OCI-M2 (cell line): ENCODE results near the gene NOS3.

Experiments
- DNase-seq: peaks from one replicate; lab custom pipeline; 2025; ENCODE audit not compliant: unreplicated experiment; lab: John Stamatoyannopoulos, UW

Gene NOS3

GRCh38 chr7:150952331-150953050 is 38.3 kb upstream of the NOS3 start:
- DNase-seq = no peak

- DNase-seq = no peak
Observed at GRCh38 chr7:150953061-150953997, 37.5 kb upstream of the NOS3 start.

GRCh38 chr7:150954201-150954985 is 36.4 kb upstream of the NOS3 start:
- no peak for DNase-seq

- DNase-seq = no peak
Observed at GRCh38 chr7:150954986-150955518, 35.8 kb upstream of the NOS3 start.

GRCh38 chr7:150955519-150956394 is 35.1 kb upstream of the NOS3 start:
- peak; percentile 87 for DNase-seq

GRCh38 chr7:150956395-150957132 is 34.3 kb upstream of the NOS3 start:
- DNase-seq = no peak

- DNase-seq = no peak
Observed at GRCh38 chr7:150957133-150958020, 33.4 kb upstream of the NOS3 start.

- no peak for DNase-seq
Observed at GRCh38 chr7:150958062-150958552, 32.7 kb upstream of the NOS3 start.

GRCh38 chr7:150958597-150958996 is 32.2 kb upstream of the NOS3 start:
- no peak for DNase-seq

- DNase-seq = no peak
Observed at GRCh38 chr7:150959081-150959480, 31.7 kb upstream of the NOS3 start.

- peak; percentile 91 for DNase-seq
Observed at GRCh38 chr7:150959739-150960734, 30.8 kb upstream of the NOS3 start.

GRCh38 chr7:150961510-150962289 is 29.1 kb upstream of the NOS3 start:
- no peak for DNase-seq

- DNase-seq = no peak
Observed at GRCh38 chr7:150962290-150962552, 28.6 kb upstream of the NOS3 start.

- DNase-seq = peak; percentile 93
Observed at GRCh38 chr7:150962553-150963399, 28.0 kb upstream of the NOS3 start.

GRCh38 chr7:150963707-150964559 is 26.9 kb upstream of the NOS3 start:
- DNase-seq = no peak
